Measurements from ENCODE around the gene MFAP2.

MFAP2 gene

DNA sequence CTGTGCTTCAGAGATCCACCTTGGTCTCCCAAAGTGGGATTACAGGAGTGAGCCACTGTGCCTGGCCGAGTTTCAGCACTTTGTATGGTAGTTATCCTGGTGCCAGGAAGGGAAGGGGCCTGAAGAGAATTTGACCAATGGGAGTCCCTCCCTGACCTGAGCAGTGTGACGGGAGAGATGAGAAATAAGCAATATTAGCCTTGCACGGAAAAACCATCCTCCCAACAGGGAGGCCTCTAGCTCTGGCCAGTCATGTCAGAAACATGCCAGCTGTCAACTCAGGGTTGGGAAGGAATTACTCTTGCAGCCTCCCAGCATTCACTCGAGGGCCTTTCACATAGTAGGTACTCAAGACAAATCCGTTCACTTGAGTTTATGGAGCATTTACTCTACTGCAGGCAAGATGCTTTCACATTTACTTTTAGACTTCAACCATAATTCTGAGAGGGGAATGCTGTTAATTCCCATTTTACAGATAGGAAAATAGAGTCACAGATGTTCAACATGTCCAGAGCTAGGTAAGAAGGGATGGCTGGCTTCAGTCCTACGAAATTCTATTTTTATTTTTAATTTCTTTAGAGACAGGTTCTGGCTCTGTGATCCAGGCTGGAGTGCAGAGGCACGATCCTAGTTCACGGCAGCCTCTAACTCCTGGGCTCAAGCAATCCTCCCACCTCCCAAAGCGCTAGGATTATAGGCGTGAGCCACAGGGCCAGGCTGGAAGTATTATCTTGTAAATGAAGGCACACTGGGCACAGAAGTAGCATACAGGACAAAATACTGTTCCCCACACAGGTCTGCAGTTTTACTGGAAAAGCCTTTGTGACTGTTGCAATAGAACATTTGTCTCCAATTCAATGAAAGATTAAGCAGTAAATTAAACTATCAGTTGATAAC, 34.5 kb upstream of the MFAP2 start:
- no peak for TF ChIP-seq RAD21 (IDR thresholded peaks at IDR 0.05; ENCODE audit: low read depth)

DNA sequence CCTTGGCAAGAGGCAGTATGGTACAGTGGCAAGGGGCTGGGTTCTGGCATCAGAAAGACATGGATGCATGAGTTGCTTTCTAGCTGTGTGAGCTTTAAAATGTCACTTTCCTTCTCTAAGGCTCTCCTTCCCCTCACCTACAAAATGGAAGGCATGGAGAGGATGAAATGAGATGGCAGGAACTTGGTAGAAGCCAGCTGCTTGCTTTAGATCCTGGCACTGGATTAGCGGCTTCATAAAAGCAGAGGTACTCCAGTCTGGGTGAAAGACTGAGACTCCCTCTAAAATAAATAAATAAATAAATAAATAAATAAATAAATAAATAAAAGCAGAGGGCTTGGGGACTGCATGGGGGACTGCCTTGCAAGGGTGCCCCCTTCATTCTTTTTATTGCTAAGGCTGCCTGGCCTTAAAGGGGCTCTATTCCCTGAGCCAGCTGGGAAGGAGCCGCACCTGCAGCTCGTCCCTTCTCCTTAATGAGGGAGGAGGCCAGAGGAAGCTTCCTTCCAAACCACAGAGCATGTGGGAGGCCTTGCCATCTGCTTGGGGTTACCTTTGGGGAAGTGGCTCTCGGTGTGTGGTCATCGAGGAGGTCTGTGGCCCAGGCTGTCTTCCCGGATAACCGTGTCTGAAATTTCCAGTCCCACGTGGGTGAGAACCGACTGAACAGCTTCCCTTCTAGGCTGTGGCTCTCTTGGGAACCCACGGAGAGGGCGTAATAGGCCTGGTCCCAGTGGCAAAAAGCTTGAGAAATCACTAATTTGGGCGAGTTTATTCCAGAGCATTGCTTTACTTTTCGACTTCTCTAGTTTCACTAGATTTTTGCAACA, 33.3 kb upstream of the MFAP2 start:
- no peak for TF ChIP-seq TCF12 (IDR thresholded peaks at IDR 0.05; ENCODE audit: low read depth)

DNA sequence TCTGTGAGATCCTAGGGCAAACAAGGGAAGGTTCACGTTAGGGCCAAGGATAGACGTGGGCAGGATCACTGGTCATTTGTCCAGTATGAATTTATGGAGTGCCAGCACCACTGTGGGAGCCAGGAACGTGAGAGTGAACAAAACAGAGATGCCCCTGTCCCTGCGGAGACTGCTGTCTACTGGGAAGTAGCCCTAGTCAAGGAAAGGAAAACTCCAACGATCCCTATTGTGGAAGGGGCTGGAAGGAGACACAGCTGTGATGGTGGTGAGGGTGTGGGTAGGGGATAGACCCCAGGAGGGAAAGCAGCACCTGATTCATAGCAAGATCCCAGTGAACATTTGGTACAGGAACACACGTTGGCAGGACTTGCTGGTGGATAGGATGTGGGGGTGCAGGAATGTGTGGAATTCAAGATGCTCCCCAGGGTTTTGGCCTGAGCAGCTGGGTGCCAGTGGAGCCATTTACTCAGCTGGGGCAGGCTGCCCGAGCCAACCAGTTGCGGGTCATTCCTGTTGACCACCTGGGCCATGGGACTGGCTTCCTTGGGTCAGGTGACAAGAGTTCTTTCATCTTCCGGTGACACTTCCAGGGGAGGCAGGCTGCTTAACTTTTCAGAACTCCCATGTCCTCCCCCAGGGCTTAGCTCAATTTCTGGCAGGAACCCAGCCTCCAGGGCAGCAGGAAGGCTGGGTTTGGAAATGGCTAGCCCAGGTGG, 32.5 kb upstream of the MFAP2 start:
- TF ChIP-seq YY1 (IDR thresholded peaks at IDR 0.05; ENCODE audit: low read depth) (peak; percentile 13; the same call in 1 of the 2 replicates), NFIC (IDR thresholded peaks at IDR 0.05) (peak; percentile 72), CREB1 (IDR thresholded peaks at IDR 0.05; ENCODE audit: low read depth) (no peak), TCF12 (IDR thresholded peaks at IDR 0.05; ENCODE audit: low read depth) (peak; percentile 80), RAD21 (IDR thresholded peaks at IDR 0.05; ENCODE audit: low read depth) (no peak), TEAD4 (IDR thresholded peaks at IDR 0.05) (peak; percentile 95)
- TF ChIP-seq, protein P1, sequence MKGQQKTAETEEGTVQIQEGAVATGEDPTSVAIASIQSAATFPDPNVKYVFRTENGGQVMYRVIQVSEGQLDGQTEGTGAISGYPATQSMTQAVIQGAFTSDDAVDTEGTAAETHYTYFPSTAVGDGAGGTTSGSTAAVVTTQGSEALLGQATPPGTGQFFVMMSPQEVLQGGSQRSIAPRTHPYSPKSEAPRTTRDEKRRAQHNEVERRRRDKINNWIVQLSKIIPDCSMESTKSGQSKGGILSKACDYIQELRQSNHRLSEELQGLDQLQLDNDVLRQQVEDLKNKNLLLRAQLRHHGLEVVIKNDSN (IDR thresholded peaks at IDR 0.05): peak; percentile 77

DNA sequence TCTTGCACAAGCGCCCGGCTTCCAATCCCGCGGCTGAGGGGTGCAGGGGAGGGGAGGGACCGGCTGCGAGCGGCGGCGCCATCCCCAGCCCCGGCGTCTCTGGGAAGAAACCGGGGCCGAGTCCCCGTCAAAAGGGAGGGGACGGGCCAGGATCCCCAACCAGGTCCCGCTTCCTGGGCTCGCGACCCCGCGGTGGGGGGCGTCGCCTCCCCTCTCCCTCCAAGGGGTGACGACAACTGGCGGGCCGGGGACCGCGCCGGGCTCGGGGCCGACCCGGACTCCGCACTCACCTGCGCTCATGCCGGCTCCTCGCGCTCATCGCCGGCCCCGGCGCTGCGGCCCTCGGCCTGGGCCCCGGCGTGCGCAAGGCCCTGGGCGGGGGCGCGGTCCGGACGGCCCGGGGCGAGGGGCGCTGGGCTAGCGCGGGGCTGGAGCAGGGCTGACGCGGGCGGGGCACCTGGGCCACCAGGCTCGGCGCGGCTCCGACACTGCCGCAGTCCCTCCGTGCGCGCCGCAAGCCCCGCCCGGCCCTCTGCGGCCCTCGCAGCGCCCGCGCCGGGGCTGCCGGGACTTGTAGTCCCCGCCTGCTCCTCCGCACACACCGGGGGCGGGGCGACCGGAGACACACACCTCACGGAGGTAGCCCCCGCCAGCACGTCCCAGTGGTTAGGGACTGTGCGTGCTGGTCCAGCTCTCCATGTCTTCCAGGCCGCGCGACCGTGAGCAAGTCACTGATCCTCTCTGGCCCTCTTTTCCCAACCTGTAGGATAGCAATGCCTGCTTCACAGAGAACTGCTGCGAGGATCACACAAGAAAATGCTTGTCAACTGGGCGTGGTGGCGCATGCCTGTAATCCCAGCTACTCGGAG, 31.3 kb upstream of the MFAP2 start, which contains the start of gene ATP13A2:
TSS of gene ATP13A2 (minus strand) at position 490 of the 869 bp plus-strand sequence. CDS start at position 300, 190 bp downstream.
- TF ChIP-seq EP300 (IDR thresholded peaks at IDR 0.05; ENCODE audit: borderline replicate concordance) (no peak), TEAD4 (IDR thresholded peaks at IDR 0.05) (no peak), YY1 (IDR thresholded peaks at IDR 0.05; ENCODE audit: low read depth) (peak; percentile 62; the same call in 1 of the 2 replicates), CREB1 (IDR thresholded peaks at IDR 0.05; ENCODE audit: low read depth) (no peak), FOXM1 (IDR thresholded peaks at IDR 0.05; ENCODE audit: borderline replicate concordance, low read depth) (no peak), EGR1 (IDR thresholded peaks at IDR 0.05) (peak; percentile 25; the same call in 1 of the 2 replicates), TCF12 (IDR thresholded peaks at IDR 0.05; ENCODE audit: low read depth) (no peak), ZBTB7A (IDR thresholded peaks at IDR 0.05; ENCODE audit: low read depth) (peak; percentile 39; the same call in 1 of the 2 replicates), TAF1 (IDR thresholded peaks at IDR 0.05; ENCODE audit: low read depth) (no peak), NFIC (IDR thresholded peaks at IDR 0.05) (no peak), CEBPB (IDR thresholded peaks at IDR 0.05) (no peak), RAD21 (IDR thresholded peaks at IDR 0.05; ENCODE audit: low read depth) (no peak)
- TF ChIP-seq, protein P2, sequence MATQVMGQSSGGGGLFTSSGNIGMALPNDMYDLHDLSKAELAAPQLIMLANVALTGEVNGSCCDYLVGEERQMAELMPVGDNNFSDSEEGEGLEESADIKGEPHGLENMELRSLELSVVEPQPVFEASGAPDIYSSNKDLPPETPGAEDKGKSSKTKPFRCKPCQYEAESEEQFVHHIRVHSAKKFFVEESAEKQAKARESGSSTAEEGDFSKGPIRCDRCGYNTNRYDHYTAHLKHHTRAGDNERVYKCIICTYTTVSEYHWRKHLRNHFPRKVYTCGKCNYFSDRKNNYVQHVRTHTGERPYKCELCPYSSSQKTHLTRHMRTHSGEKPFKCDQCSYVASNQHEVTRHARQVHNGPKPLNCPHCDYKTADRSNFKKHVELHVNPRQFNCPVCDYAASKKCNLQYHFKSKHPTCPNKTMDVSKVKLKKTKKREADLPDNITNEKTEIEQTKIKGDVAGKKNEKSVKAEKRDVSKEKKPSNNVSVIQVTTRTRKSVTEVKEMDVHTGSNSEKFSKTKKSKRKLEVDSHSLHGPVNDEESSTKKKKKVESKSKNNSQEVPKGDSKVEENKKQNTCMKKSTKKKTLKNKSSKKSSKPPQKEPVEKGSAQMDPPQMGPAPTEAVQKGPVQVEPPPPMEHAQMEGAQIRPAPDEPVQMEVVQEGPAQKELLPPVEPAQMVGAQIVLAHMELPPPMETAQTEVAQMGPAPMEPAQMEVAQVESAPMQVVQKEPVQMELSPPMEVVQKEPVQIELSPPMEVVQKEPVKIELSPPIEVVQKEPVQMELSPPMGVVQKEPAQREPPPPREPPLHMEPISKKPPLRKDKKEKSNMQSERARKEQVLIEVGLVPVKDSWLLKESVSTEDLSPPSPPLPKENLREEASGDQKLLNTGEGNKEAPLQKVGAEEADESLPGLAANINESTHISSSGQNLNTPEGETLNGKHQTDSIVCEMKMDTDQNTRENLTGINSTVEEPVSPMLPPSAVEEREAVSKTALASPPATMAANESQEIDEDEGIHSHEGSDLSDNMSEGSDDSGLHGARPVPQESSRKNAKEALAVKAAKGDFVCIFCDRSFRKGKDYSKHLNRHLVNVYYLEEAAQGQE (IDR thresholded peaks at IDR 0.05; ENCODE audit: low read depth): no peak
- TF ChIP-seq, protein P3, sequence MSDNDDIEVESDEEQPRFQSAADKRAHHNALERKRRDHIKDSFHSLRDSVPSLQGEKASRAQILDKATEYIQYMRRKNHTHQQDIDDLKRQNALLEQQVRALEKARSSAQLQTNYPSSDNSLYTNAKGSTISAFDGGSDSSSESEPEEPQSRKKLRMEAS (IDR thresholded peaks at IDR 0.05): no peak; the same call in 1 of the 2 replicates
- TF ChIP-seq, protein P1 (IDR thresholded peaks at IDR 0.05): peak; percentile 14; the same call in 1 of the 2 replicates

DNA sequence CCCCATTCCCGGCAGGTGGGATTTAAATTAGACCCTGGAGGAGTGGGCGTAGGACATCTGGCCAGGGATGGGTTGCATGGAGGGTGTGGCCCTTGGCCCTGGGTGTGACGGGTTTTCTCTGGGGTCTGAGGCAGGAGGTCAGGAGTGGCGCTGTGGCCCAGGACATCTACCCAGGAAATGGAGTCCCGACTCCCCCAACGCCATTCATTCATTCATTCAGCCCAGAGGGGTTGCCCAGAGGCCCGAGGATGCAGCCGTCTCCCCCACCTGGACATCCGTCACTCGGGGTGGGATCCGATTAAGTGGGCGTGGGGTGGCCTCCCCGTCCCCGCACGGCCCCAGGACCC, 30.6 kb upstream of the MFAP2 start:
- TF ChIP-seq EGR1 (IDR thresholded peaks at IDR 0.05) (peak; percentile 22; the same call in 1 of the 2 replicates), TEAD4 (IDR thresholded peaks at IDR 0.05) (no peak), EP300 (IDR thresholded peaks at IDR 0.05; ENCODE audit: borderline replicate concordance) (no peak), ZBTB7A (IDR thresholded peaks at IDR 0.05; ENCODE audit: low read depth) (peak; percentile 68)
- TF ChIP-seq, protein P3 (IDR thresholded peaks at IDR 0.05): no peak; the same call in 1 of the 2 replicates

DNA sequence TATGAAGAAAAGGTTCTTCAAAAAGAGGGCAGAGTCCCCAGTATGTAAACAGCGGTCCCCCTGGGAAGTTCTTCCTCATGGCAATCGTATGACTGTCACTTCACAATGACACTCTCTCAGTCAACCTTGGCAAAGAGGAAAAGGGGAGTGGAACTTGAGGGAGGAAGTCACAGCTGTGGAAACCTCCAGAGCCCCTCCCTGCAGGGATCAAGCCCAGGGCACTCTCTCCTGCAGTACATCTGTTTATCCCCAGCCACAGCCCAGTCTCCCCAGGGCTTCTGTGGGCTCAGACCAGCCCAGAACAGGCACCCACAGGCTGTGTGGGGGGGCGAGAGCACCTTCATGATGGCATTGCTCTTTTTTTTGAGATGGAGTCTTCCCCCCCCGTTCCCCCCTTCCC, 29.3 kb upstream of the MFAP2 start:
- TF ChIP-seq TEAD4 (IDR thresholded peaks at IDR 0.05) (no peak), YY1 (IDR thresholded peaks at IDR 0.05; ENCODE audit: low read depth) (no peak), EP300 (IDR thresholded peaks at IDR 0.05; ENCODE audit: borderline replicate concordance) (no peak), EGR1 (IDR thresholded peaks at IDR 0.05) (no peak), ZBTB7A (IDR thresholded peaks at IDR 0.05; ENCODE audit: low read depth) (no peak), CEBPB (IDR thresholded peaks at IDR 0.05) (no peak), CREB1 (IDR thresholded peaks at IDR 0.05; ENCODE audit: low read depth) (no peak), TCF12 (IDR thresholded peaks at IDR 0.05; ENCODE audit: low read depth) (no peak), FOXM1 (IDR thresholded peaks at IDR 0.05; ENCODE audit: borderline replicate concordance, low read depth) (no peak), RAD21 (IDR thresholded peaks at IDR 0.05; ENCODE audit: low read depth) (no peak)
- TF ChIP-seq, protein P3 (IDR thresholded peaks at IDR 0.05): no peak
- TF ChIP-seq, protein P2 (IDR thresholded peaks at IDR 0.05; ENCODE audit: low read depth): no peak
- TF ChIP-seq, protein P1 (IDR thresholded peaks at IDR 0.05): no peak
